HepG2 (cell line): ENCODE data around the gene CDA. TPM values are rescaled to one million over a fixed set of nuclear protein-coding genes. Genes with fewer than 3 reads are reported as not detected.
A peak's percentile ranks its signal among the peaks of the same experiment; 100 is the strongest.

ENCODE experiments used
- FIP1L1 ChIP-seq: fragments of 200-400 bp; formaldehyde crosslinking; IDR thresholded peaks from 2 replicates; pipeline ENCODE4 v1.6.1; 2018; ENCODE audit warnings: low read depth, mild to moderate bottlenecking, low read length, moderate library complexity, borderline replicate concordance; ENCODE audit not compliant: insufficient read depth
- IRX3 ChIP-seq: sonication (generic); formaldehyde crosslinking; IDR thresholded peaks from 2 replicates; pipeline ENCODE4 v1.8.1; 2023; ENCODE audit warnings: mild to moderate bottlenecking, low read depth, missing genetic modification reagents, borderline replicate concordance
- KLF11 ChIP-seq: IDR thresholded peaks from 2 replicates; pipeline ENCODE4 v1.6.1; 2016; ENCODE audit warnings: missing compliant biosample characterization
- KMT2A ChIP-seq: sonication (generic); formaldehyde crosslinking; IDR thresholded peaks from 2 replicates; pipeline ENCODE4 v1.4.0; 2020; ENCODE audit warnings: missing genetic modification reagents
- MED8 ChIP-seq: sonication (generic); formaldehyde crosslinking; IDR thresholded peaks from 2 replicates; pipeline ENCODE4 v1.8.1; 2023; ENCODE audit warnings: mild to moderate bottlenecking, missing genetic modification reagents; ENCODE audit not compliant: insufficient replicate concordance
- MIER2 ChIP-seq: IDR thresholded peaks from 2 replicates; pipeline ENCODE4 v1.6.1; 2016; ENCODE audit warnings: missing biosample characterization, missing genetic modification reagents
- NFATC3 ChIP-seq: sonication (generic); formaldehyde crosslinking; IDR thresholded peaks from 2 replicates; pipeline ENCODE4 v1.5.1; 2020; ENCODE audit warnings: mild to moderate bottlenecking, missing genetic modification reagents
- NFYB ChIP-seq: sonication (generic); formaldehyde crosslinking; IDR thresholded peaks from 2 replicates; pipeline ENCODE4 v1.4.0; 2020; ENCODE audit warnings: missing genetic modification reagents
- PHB2 ChIP-seq: fragments of 450-650 bp; IDR thresholded peaks from 2 replicates; pipeline ENCODE4 v1.6.1; 2018; ENCODE audit not compliant: partially characterized antibody
- POLR2AphosphoS5 ChIP-seq: IDR thresholded peaks from 2 replicates; pipeline ENCODE4 v1.6.1; 2012; ENCODE audit warnings: low read depth, low read length
- ZIK1 ChIP-seq: sonication (generic); formaldehyde crosslinking; IDR thresholded peaks from 2 replicates; pipeline ENCODE4 v1.5.0; 2020; ENCODE audit warnings: mild to moderate bottlenecking, low read depth, missing genetic modification reagents, borderline replicate concordance
- ZNF30 ChIP-seq: sonication (generic); formaldehyde crosslinking; IDR thresholded peaks from 2 replicates; pipeline ENCODE4 v1.5.0; 2020; ENCODE audit warnings: mild to moderate bottlenecking, missing genetic modification reagents
- ZNF543 ChIP-seq: sonication (generic); formaldehyde crosslinking; IDR thresholded peaks from 2 replicates; pipeline ENCODE4 v1.4.0; 2020; ENCODE audit warnings: mild to moderate bottlenecking, missing genetic modification reagents
- ZNF749 ChIP-seq: sonication (generic); formaldehyde crosslinking; IDR thresholded peaks from 2 replicates; pipeline ENCODE4 v1.8.0; 2022; ENCODE audit warnings: mild to moderate bottlenecking, missing genetic modification reagents, moderate library complexity, borderline replicate concordance
- ZNF792 ChIP-seq: IDR thresholded peaks from 2 replicates; pipeline ENCODE4 v1.6.1; 2016
- polyA plus RNA-seq, 8 experiments: library from polyadenylated mRNA; depleted of rRNA in 3 of 8; stranded (reverse) in 7 of 8; unstranded in 1 of 8; fragments of >200 nt; fragmentation: Illumina TruSeq in 4 of 8; extraction: Trizol in 4 of 8; gene quantifications; 2 replicates each; pipeline versions ENCODE4 v1.2.1 to v1.2.3, GENCODE V29; 2011 to 2016; ENCODE audit warnings: low read depth in 4 of 8, missing spikeins in 1 of 8, mixed read lengths in 1 of 8; ENCODE audit not compliant: insufficient read depth in 1 of 8
- total RNA-seq, 5 experiments: library from RNA; depleted of rRNA; stranded (reverse); fragments of >200 nt; fragmentation: Illumina TruSeq; extraction: Trizol; gene quantifications; 2 replicates each; pipeline ENCODE4 v1.2.3, GENCODE V29; 2016; ENCODE audit warnings: low read depth in 1 of 5
- TF ChIP-seq, protein P1 (sequence below): sonication (generic); formaldehyde crosslinking; IDR thresholded peaks from 2 replicates; pipeline ENCODE4 v1.5.1; 2020; ENCODE audit warnings: missing genetic modification reagents, mild to moderate bottlenecking, borderline replicate concordance
- TF ChIP-seq, protein P2 (sequence below): sonication (generic); formaldehyde crosslinking; IDR thresholded peaks from 2 replicates; pipeline ENCODE4 v1.8.0; 2022; ENCODE audit warnings: mild to moderate bottlenecking, missing genetic modification reagents
- TF ChIP-seq, protein P3 (sequence below): sonication (generic); formaldehyde crosslinking; IDR thresholded peaks from 2 replicates; pipeline ENCODE4 v1.8.1; 2023; ENCODE audit warnings: mild to moderate bottlenecking, missing genetic modification reagents
- TF ChIP-seq, protein P4 (sequence below): sonication (generic); formaldehyde crosslinking; IDR thresholded peaks from 2 replicates; pipeline ENCODE4 v1.5.0; 2020; ENCODE audit warnings: missing genetic modification reagents
- TF ChIP-seq, protein P5 (sequence below): IDR thresholded peaks from 2 replicates; pipeline ENCODE4 v1.6.1; 2018; ENCODE audit warnings: missing genetic modification reagents

Gene CDA
- total and polyA plus RNA-seq, 2 of the 13 experiments (the other 11 are each of a cell fraction or from before 2014, with no cell fraction given), result 0.66 to 2.1 TPM

DNA sequence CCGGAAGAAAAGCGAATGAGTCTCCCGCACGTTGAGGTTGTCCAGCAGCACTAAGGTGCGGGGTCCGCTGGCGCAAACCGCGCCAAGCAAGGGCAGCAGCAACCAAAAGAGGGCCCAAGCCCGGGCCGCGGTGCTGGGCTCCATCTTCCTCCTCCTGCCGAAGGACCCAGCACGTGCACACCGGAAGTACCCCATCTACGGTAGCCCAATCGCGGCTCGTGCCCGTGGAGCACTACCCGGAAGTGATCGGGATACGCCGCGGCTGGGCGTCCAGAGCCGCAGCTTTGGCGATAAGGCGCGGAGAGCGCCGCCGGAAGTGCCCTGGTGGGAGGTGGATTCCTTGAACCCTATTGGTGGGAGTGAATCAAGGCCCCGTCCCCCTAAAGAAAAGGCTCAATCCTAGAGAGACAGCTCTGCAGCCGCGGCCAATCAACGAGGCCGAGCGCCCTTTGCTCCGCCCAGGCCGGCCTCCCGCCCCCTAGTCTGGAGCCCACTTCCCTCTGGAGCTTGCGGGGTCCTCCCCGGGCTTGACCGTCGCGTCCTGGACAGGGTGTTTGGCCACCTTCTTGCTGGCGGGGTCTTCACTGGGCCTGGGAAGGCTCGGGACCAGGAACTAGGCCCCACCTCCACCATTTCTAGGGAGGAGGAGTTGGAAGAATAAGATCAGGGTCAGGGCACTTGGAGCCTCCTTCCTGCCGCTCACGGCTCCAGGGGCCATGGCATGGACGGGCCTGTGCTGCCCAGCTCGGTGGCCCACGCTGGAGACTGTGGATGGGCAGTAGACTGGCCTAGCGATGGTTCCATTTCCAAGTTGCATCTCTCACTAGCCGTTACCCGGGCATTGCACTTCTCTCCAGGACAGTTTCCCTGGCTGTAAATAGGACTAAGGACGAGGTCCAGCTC, 72.6 kb downstream of the CDA start, which contains the start of gene DDOST (continued):
- TF ChIP-seq KLF11 (CRISPR knock-in tag) (peak; percentile 50; the same call in 1 of the 2 replicates), KMT2A (CRISPR knock-in tag) (peak; percentile 92; the same call in 1 of the 2 replicates), POLR2AphosphoS5 (peak; percentile 85), IRX3 (CRISPR knock-in tag) (0 out of 2 replicates have a peak, but pooled peaks have one; percentile 45), MED8 (peak; percentile 18), MIER2 (CRISPR knock-in tag) (no peak), ZNF543 (peak; percentile 25; the same call in 1 of the 2 replicates), NFYB (CRISPR knock-in tag) (peak; percentile 95), PHB2 (no peak), FIP1L1 (no peak), ZNF749 (peak; percentile 59; the same call in 1 of the 2 replicates), NFATC3 (CRISPR knock-in tag) (peak; percentile 86), ZNF30 (no peak; the same call in 1 of the 2 replicates), ZIK1 (CRISPR knock-in tag) (0 out of 2 replicates have a peak, but pooled peaks have one; percentile 5), ZNF792 (CRISPR knock-in tag) (peak; percentile 64; the same call in 1 of the 2 replicates)
- TF ChIP-seq, protein P1, sequence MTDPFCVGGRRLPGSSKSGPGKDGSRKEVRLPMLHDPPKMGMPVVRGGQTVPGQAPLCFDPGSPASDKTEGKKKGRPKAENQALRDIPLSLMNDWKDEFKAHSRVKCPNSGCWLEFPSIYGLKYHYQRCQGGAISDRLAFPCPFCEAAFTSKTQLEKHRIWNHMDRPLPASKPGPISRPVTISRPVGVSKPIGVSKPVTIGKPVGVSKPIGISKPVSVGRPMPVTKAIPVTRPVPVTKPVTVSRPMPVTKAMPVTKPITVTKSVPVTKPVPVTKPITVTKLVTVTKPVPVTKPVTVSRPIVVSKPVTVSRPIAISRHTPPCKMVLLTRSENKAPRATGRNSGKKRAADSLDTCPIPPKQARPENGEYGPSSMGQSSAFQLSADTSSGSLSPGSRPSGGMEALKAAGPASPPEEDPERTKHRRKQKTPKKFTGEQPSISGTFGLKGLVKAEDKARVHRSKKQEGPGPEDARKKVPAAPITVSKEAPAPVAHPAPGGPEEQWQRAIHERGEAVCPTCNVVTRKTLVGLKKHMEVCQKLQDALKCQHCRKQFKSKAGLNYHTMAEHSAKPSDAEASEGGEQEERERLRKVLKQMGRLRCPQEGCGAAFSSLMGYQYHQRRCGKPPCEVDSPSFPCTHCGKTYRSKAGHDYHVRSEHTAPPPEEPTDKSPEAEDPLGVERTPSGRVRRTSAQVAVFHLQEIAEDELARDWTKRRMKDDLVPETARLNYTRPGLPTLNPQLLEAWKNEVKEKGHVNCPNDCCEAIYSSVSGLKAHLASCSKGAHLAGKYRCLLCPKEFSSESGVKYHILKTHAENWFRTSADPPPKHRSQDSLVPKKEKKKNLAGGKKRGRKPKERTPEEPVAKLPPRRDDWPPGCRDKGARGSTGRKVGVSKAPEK (CRISPR knock-in tag), result no peak
- TF ChIP-seq, protein P2, sequence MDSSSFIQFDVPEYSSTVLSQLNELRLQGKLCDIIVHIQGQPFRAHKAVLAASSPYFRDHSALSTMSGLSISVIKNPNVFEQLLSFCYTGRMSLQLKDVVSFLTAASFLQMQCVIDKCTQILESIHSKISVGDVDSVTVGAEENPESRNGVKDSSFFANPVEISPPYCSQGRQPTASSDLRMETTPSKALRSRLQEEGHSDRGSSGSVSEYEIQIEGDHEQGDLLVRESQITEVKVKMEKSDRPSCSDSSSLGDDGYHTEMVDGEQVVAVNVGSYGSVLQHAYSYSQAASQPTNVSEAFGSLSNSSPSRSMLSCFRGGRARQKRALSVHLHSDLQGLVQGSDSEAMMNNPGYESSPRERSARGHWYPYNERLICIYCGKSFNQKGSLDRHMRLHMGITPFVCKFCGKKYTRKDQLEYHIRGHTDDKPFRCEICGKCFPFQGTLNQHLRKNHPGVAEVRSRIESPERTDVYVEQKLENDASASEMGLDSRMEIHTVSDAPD (CRISPR knock-in tag), result peak; percentile 68; the same call in 1 of the 2 replicates
- TF ChIP-seq, protein P3, sequence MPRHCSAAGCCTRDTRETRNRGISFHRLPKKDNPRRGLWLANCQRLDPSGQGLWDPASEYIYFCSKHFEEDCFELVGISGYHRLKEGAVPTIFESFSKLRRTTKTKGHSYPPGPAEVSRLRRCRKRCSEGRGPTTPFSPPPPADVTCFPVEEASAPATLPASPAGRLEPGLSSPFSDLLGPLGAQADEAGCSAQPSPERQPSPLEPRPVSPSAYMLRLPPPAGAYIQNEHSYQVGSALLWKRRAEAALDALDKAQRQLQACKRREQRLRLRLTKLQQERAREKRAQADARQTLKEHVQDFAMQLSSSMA (CRISPR knock-in tag), result peak; percentile 68; the same call in 1 of the 2 replicates
- TF ChIP-seq, protein P4, sequence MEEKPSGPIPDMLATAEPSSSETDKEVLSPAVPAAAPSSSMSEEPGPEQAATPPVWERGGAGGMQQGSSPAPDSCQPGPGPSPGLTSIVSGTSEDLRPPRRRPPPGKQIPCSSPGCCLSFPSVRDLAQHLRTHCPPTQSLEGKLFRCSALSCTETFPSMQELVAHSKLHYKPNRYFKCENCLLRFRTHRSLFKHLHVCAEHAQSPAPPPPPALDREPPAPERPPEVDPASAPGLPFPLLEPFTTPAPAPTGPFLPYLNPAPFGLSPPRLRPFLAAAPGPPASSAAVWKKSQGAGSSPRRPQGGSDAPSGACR (CRISPR knock-in tag), result peak; percentile 29
- TF ChIP-seq, protein P5, sequence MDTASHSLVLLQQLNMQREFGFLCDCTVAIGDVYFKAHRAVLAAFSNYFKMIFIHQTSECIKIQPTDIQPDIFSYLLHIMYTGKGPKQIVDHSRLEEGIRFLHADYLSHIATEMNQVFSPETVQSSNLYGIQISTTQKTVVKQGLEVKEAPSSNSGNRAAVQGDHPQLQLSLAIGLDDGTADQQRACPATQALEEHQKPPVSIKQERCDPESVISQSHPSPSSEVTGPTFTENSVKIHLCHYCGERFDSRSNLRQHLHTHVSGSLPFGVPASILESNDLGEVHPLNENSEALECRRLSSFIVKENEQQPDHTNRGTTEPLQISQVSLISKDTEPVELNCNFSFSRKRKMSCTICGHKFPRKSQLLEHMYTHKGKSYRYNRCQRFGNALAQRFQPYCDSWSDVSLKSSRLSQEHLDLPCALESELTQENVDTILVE (CRISPR knock-in tag), result peak; percentile 82
